RPMI8226 (cell line): ENCODE results near the gene CCR5.

Source experiments
- DNase-seq: peaks from one replicate; pipeline ENCODE4 v3.0.0-alpha.2; 2015

CCR5 gene

GRCh38 chr3:46409739-46410489, 39.2 kb downstream of the CCR5 start:
- no peak for DNase-seq

- DNase-seq, result no peak
These were observed 39.9 kb downstream of the CCR5 start for GRCh38 chr3:46410669-46411068.

GRCh38 chr3:46411271-46411670, 40.5 kb downstream of the CCR5 start:
- DNase-seq, result no peak

- no peak for DNase-seq
These were observed 42.1 kb downstream of the CCR5 start for GRCh38 chr3:46412786-46413298.

- DNase-seq, result no peak
These were observed 43.2 kb downstream of the CCR5 start for GRCh38 chr3:46413951-46414350.

GRCh38 chr3:46414739-46415138, 44.0 kb downstream of the CCR5 start:
- no peak for DNase-seq

GRCh38 chr3:46416125-46416810, 45.5 kb downstream of the CCR5 start:
- peak; percentile 94 for DNase-seq

- peak; percentile 85 for DNase-seq
These were observed 46.2 kb downstream of the CCR5 start for GRCh38 chr3:46416811-46417510.

- DNase-seq, result peak; percentile 41
These were observed 47.3 kb downstream of the CCR5 start for GRCh38 chr3:46417841-46418611.

- no peak for DNase-seq
These were observed 49.1 kb downstream of the CCR5 start for GRCh38 chr3:46419816-46420215.

GRCh38 chr3:46420931-46421330, 50.2 kb downstream of the CCR5 start:
- no peak for DNase-seq

- peak; percentile 74 for DNase-seq
These were observed 51.9 kb downstream of the CCR5 start for GRCh38 chr3:46422617-46423016.

GRCh38 chr3:46423588-46423987, 52.8 kb downstream of the CCR5 start:
- peak; percentile 97 for DNase-seq
